ENCODE measurements around the gene ALOX15. TPM values are rescaled to one million over a fixed set of nuclear protein-coding genes. Genes with fewer than 3 reads are reported as not detected.
A peak's percentile ranks its signal among the peaks of the same experiment; 100 is the strongest.
"Not testable (repeated sequence)": the region's sequence is repeated elsewhere in the genome, so short reads cannot be mapped to it uniquely, and the experiment has no call there.

Gene ALOX15
- total RNA-seq, 1 experiment from 2014 or later, result not detected

GRCh38 chr17:4617090-4617489 is 24.4 kb downstream of the ALOX15 start:
- DNase-seq (ENCODE audit: low spot score), result no peak

GRCh38 chr17:4616476-4616875 is 25.0 kb downstream of the ALOX15 start:
- DNase-seq (ENCODE audit: low spot score), result no peak

GRCh38 chr17:4610656-4611055 is 30.8 kb downstream of the ALOX15 start:
- no peak for DNase-seq (ENCODE audit: low spot score)

GRCh38 chr17:4610162-4610561 is 31.3 kb downstream of the ALOX15 start:
- DNase-seq (ENCODE audit: low spot score), result no peak

- no peak for DNase-seq (ENCODE audit: low spot score)
Measured at GRCh38 chr17:4609761-4610160, 31.7 kb downstream of the ALOX15 start.

GRCh38 chr17:4607773-4608187 is 33.7 kb downstream of the ALOX15 start:
- no peak for DNase-seq (ENCODE audit: low spot score)

GRCh38 chr17:4607261-4607741 is 34.2 kb downstream of the ALOX15 start:
- DNase-seq (ENCODE audit: low spot score), result no peak

GRCh38 chr17:4605826-4606225 is 35.7 kb downstream of the ALOX15 start:
- no peak for DNase-seq (ENCODE audit: low spot score)

GRCh38 chr17:4604736-4605135 is 36.7 kb downstream of the ALOX15 start:
- DNase-seq (ENCODE audit: low spot score), result not testable (repeated sequence)

GRCh38 chr17:4604111-4604644 is 37.3 kb downstream of the ALOX15 start:
- DNase-seq (ENCODE audit: low spot score), result no peak

GRCh38 chr17:4602041-4602440 is 39.4 kb downstream of the ALOX15 start:
- no peak for DNase-seq (ENCODE audit: low spot score)

GRCh38 chr17:4601326-4601725 is 40.2 kb downstream of the ALOX15 start:
- DNase-seq (ENCODE audit: low spot score), result no peak

- no peak for DNase-seq (ENCODE audit: low spot score)
Measured at GRCh38 chr17:4600563-4600962, 40.9 kb downstream of the ALOX15 start.

GRCh38 chr17:4599505-4600281 is 41.8 kb downstream of the ALOX15 start:
- DNase-seq (ENCODE audit: low spot score), result peak; percentile 19

GRCh38 chr17:4598776-4599504 is 42.5 kb downstream of the ALOX15 start:
- DNase-seq (ENCODE audit: low spot score), result no peak

GRCh38 chr17:4597975-4598374 is 43.5 kb downstream of the ALOX15 start:
- no peak for DNase-seq (ENCODE audit: low spot score)

- DNase-seq (ENCODE audit: low spot score), result no peak
Measured at GRCh38 chr17:4596636-4597380, 44.7 kb downstream of the ALOX15 start.

GRCh38 chr17:4595685-4596342 is 45.7 kb downstream of the ALOX15 start:
- not testable (repeated sequence) for DNase-seq (ENCODE audit: low spot score)

- no peak for DNase-seq (ENCODE audit: low spot score)
Measured at GRCh38 chr17:4594931-4595684, 46.4 kb downstream of the ALOX15 start.

- DNase-seq (ENCODE audit: low spot score), result no peak
Measured at GRCh38 chr17:4594406-4594805, 47.1 kb downstream of the ALOX15 start.

- DNase-seq (ENCODE audit: low spot score), result no peak
Measured at GRCh38 chr17:4593021-4593421, 48.5 kb downstream of the ALOX15 start.
